D721Med (cell line): Measurements from ENCODE around the gene ZSCAN23.

Source experiments
- DNase-seq: peaks from one replicate; pipeline ENCODE4 v3.0.0; 2011; ENCODE audit warnings: low spot score; ENCODE audit not compliant: insufficient read length
- FAIRE-seq: peaks from 2 replicates; lab custom pipeline; 2011; peaks lifted over from hg19 to GRCh38; lab: Jason Lieb, UNC
- CTCF ChIP-seq: IDR thresholded peaks from 2 replicates; pipeline ENCODE4 v1.5.1; 2012; ENCODE audit warnings: mild to moderate bottlenecking, control low read depth; ENCODE audit not compliant: insufficient read depth; ENCODE audit errors: missing control alignments

The ZSCAN23 gene

GRCh38 chr6:28433119-28433518, 10.2 kb downstream of the ZSCAN23 start:
- FAIRE-seq, result no peak
- no peak for DNase-seq
- no peak for TF ChIP-seq CTCF

- no peak for FAIRE-seq
- no peak for TF ChIP-seq CTCF
- DNase-seq, result no peak
Measured at GRCh38 chr6:28429781-28430180, 13.5 kb downstream of the ZSCAN23 start.

GRCh38 chr6:28425944-28426541, 17.2 kb downstream of the ZSCAN23 start:
- no peak for TF ChIP-seq CTCF
- DNase-seq, result no peak
- no peak for FAIRE-seq

GRCh38 chr6:28424163-28424562, 19.1 kb downstream of the ZSCAN23 start:
- DNase-seq, result no peak
- no peak for FAIRE-seq
- no peak for TF ChIP-seq CTCF

- DNase-seq (no peak), FAIRE-seq (no peak)
- no peak for TF ChIP-seq CTCF
Measured at GRCh38 chr6:28423546-28423945, 19.7 kb downstream of the ZSCAN23 start.

GRCh38 chr6:28413681-28414080, 29.6 kb downstream of the ZSCAN23 start:
- TF ChIP-seq CTCF, result no peak
- FAIRE-seq (no peak), DNase-seq (no peak)

GRCh38 chr6:28410767-28411166, 32.5 kb downstream of the ZSCAN23 start:
- FAIRE-seq (no peak), DNase-seq (no peak)
- no peak for TF ChIP-seq CTCF
